HL-60 (cell line): ENCODE data around the gene DOK5.

ENCODE experiments used
- DNase-seq, 2 experiments: peaks; one replicate each; pipeline ENCODE4 v3.0.0-alpha.2; 2010 to 2020; ENCODE audit warnings: low read depth in 1 of 2, low spot score in 1 of 2
- H3K27ac ChIP-seq: fragments of 250-450 bp; sonication (Bioruptor Pico); replicated peaks from 2 replicates; pipeline ENCODE4 v1.5.1; 2020; ENCODE audit warnings: mild to moderate bottlenecking, moderate library complexity
- H3K27me3 ChIP-seq: fragments of 250-450 bp; sonication (Bioruptor Pico); 2 replicates; pipeline ENCODE4 v1.5.1; 2021; ENCODE audit warnings: mild to moderate bottlenecking, moderate library complexity; ENCODE audit not compliant: insufficient read depth, poor library complexity, severe bottlenecking
- H3K4me3 ChIP-seq: replicated peaks from 2 replicates; pipeline ENCODE4 v1.5.1; 2011; ENCODE audit warnings: mild to moderate bottlenecking, control low read depth, low read length; ENCODE audit not compliant: insufficient read depth
- CTCF ChIP-seq: IDR thresholded peaks from one replicate; pipeline ENCODE4 v1.5.1; 2011; ENCODE audit warnings: low read length, control low read depth, inconsistent platforms; ENCODE audit not compliant: insufficient read depth
- GABPA ChIP-seq: IDR thresholded peaks from 2 replicates; pipeline ENCODE4 v1.6.1; 2012; ENCODE audit warnings: low read depth
- POLR2AphosphoS5 ChIP-seq: IDR thresholded peaks from 2 replicates; pipeline ENCODE4 v1.6.1; 2012; ENCODE audit warnings: low read depth
- REST ChIP-seq: IDR thresholded peaks from 2 replicates; pipeline ENCODE4 v1.6.1; 2012; ENCODE audit warnings: low read depth; ENCODE audit not compliant: insufficient replicate concordance
- SPI1 ChIP-seq: IDR thresholded peaks from 2 replicates; pipeline ENCODE4 v1.6.1; 2012; ENCODE audit warnings: low read depth, mild to moderate bottlenecking, borderline replicate concordance

DOK5 gene

GRCh38 chr20:54661880-54662465, 186.6 kb downstream of the DOK5 start:
- no peak overlapping the region for H3K27ac ChIP-seq
- no peak for TF ChIP-seq REST
- TF ChIP-seq CTCF = no peak
- TF ChIP-seq GABPA = no peak
- TF ChIP-seq POLR2AphosphoS5 = no peak
- no peak for TF ChIP-seq SPI1
- no peak overlapping the region for H3K4me3 ChIP-seq
- H3K27me3 ChIP-seq = peaks cover under 1% of the 10 kb centered on the region
- no peak for DNase-seq

GRCh38 chr20:54665812-54666211, 190.4 kb downstream of the DOK5 start:
- Histone ChIP-seq H3K4me3 (no peak overlapping the region), H3K27me3 (peaks cover 2% of the 10 kb centered on the region), H3K27ac (no peak overlapping the region)
- no peak for DNase-seq
- TF ChIP-seq POLR2AphosphoS5 = no peak
- no peak for TF ChIP-seq GABPA
- no peak for TF ChIP-seq SPI1
- no peak for TF ChIP-seq CTCF
- TF ChIP-seq REST = no peak

GRCh38 chr20:54668271-54669039, 193.1 kb downstream of the DOK5 start:
- Histone ChIP-seq H3K27me3 (peaks cover 2% of the 10 kb centered on the region), H3K4me3 (no peak overlapping the region), H3K27ac (no peak overlapping the region)
- DNase-seq = peak in 1 of 2 experiments; percentile 8
- peak; percentile 58 for TF ChIP-seq CTCF
- no peak for TF ChIP-seq GABPA

- no peak for TF ChIP-seq CTCF
- no peak for TF ChIP-seq GABPA
- TF ChIP-seq SPI1 = no peak
- TF ChIP-seq REST = no peak
- no peak for TF ChIP-seq POLR2AphosphoS5
- no peak for DNase-seq
- H3K27me3 ChIP-seq = peaks cover 2% of the 10 kb centered on the region
- no peak overlapping the region for H3K4me3 ChIP-seq
- no peak overlapping the region for H3K27ac ChIP-seq
These were observed 193.6 kb downstream of the DOK5 start for GRCh38 chr20:54669040-54669363.
